LNCAP (cell line): ENCODE data around the gene RPLP2.

Experiments used
- CTCF ChIP-seq: fragments of 450-650 bp; IDR thresholded peaks from 2 replicates; pipeline ENCODE4 v1.5.1; 2017; ENCODE audit warnings: mild to moderate bottlenecking

Gene RPLP2

GRCh38 chr11:833114-833791 lies 23.5 kb downstream of the RPLP2 start:
- no peak for TF ChIP-seq CTCF

DNA sequence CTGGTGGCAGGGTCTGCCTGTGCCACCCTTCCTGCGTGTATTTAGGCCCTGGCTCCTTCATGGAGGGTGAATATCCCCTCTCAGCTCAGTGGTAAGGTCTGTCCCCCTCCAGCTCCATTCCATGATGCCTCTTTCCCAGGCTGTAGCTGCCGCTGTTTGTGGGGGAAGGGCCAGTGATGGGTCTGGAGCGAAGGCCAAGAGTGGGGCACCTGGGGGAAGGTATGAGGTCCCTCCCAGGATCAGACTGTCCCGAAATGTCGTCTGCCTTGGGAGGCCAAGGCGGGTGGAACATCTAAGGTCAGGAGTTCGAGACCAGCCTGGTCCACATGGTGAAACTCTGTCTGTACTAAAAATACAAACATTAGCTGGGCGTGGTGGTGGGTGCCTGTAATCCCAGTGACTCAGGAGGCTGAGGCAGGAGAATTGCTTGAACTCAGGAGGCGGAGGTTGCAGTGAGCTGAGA lies 24.1 kb downstream of the RPLP2 start:
- TF ChIP-seq CTCF: no peak

GRCh38 chr11:834371-835316 lies 24.9 kb downstream of the RPLP2 start:
- TF ChIP-seq CTCF: no peak

GRCh38 chr11:836274-836673 lies 26.5 kb downstream of the RPLP2 start:
- TF ChIP-seq CTCF: no peak

- no peak for TF ChIP-seq CTCF
These were observed 26.9 kb downstream of the RPLP2 start for GRCh38 chr11:836700-837099.

DNA sequence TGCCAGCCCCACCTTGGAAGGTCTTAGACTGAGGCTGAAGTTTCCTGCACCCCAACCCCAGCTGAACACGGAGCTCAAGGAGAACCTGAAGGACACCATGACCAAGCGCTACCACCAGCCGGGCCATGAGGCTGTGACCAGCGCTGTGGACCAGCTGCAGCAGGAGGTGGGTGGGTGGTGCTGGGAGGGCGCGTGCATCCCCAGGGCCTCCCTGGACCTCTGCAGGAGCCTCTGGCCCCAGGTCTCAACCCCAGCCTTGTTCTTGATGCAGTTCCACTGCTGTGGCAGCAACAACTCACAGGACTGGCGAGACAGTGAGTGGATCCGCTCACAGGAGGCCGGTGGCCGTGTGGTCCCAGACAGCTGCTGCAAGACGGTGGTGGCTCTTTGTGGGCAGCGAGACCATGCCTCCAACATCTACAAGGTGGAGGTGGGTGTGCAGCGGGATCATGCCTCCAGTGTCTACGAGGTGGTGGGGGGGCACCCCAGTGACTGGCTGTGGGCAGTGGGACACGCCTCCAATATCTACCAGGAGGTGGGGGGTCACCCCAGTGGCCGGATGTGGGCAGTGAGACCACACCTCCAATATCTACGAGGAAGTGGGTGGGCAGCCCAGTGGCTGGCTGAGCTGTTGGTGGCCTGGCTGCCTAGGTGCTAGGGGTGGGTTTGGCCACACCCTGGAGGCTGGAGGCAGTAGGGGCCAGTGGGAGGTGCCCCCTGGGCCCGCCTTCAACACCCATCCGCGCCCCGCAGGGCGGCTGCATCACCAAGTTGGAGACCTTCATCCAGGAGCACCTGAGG lies 27.6 kb downstream of the RPLP2 start:
- no peak for TF ChIP-seq CTCF

- no peak for TF ChIP-seq CTCF
These were observed 28.2 kb downstream of the RPLP2 start for GRCh38 chr11:837990-838307.
